ENCODE data around the gene CPHXL2.

CPHXL2 gene

GRCh38 chr16:75640598-75640997 lies 36.2 kb downstream of the CPHXL2 start:
- DNase-seq (ENCODE audit: low spot score): no peak

GRCh38 chr16:75635036-75635435 lies 41.8 kb downstream of the CPHXL2 start:
- no peak for DNase-seq (ENCODE audit: low spot score)

GRCh38 chr16:75632857-75633256 lies 44.0 kb downstream of the CPHXL2 start:
- DNase-seq (ENCODE audit: low spot score): no peak

DNA sequence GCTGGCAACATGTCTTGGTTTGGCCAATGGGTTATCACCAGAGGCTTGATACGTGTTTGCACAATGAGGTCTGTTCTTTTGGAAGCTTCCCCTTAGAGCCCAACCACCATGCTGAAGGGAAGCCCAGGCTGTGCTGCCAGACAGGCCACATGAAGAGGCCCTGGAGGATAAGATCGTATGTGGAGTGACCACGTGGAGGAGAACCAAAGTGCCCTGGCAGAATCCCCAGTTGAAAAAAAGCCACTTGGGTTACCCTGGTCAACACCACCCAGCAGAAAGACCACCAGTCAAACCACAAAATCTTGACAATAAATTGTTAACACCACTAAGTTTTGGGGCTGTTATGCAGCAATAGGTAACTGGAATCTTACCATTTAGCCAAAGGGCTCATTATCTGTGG lies 46.8 kb downstream of the CPHXL2 start:
- DNase-seq (ENCODE audit: low spot score): no peak

DNA sequence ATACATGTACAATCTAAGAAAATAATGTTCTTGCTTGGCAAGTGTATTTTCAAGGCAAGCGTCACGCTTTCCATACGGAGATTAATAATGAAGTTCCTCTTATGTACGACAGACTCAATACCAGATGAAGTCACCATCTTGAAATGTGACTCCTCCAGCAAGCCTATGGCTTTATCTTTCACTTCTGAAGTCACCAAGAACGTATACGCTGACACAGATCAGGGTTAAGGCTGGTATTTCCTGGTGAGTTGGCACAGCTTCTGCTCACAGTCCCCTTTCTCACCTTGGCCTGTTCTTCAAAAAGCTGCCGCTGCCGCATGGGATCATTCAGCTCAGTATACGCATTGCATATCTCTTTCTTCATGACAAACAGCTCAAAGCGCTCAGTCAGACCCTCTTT lies 47.7 kb downstream of the CPHXL2 start:
- no peak for DNase-seq (ENCODE audit: low spot score)

DNA sequence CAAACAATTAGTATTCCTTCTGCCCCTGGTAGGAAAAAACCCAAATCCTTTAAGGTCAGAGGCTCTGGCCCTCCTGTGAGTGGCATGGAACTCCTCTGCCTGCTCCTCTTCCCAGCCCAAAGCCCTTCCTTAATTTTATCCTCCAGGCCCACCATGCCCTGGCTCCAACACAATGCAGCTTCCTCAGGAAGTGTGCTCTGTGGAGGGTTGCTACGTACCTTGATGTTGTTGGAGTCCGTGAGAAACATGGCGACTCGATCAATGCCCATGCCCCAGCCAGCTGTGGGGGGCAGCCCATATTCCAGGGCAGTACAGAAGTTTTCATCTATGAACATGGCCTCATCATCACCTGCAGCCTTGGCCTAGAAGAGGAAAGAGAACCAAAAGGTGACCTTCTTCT lies 48.5 kb downstream of the CPHXL2 start:
- no peak for DNase-seq (ENCODE audit: low spot score)

- DNase-seq (ENCODE audit: low spot score): no peak
Observed at GRCh38 chr16:75627851-75628250, 49.0 kb downstream of the CPHXL2 start.

GRCh38 chr16:75626806-75627205 lies 50.0 kb downstream of the CPHXL2 start:
- DNase-seq (ENCODE audit: low spot score): no peak

DNA sequence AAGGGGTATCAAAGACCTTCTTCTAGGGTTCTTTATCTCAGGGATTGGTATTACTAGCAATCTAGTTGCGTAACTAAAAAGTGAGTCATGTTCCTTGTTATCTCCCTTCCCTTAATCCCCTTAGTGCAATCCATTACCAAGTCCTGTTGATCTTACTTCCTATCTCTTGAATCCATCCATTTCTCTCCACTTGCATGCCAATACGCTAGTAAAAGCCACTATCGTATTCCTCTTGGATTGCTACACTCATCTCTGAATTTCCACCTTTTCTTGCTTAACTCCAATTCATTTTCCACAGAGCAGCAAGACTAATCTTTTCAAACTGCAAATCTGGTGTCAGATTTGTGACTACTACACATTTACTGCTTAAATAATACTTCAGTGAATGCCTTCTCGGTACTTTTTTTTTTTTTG lies 51.9 kb downstream of the CPHXL2 start:
- DNase-seq (ENCODE audit: low spot score): no peak

DNA sequence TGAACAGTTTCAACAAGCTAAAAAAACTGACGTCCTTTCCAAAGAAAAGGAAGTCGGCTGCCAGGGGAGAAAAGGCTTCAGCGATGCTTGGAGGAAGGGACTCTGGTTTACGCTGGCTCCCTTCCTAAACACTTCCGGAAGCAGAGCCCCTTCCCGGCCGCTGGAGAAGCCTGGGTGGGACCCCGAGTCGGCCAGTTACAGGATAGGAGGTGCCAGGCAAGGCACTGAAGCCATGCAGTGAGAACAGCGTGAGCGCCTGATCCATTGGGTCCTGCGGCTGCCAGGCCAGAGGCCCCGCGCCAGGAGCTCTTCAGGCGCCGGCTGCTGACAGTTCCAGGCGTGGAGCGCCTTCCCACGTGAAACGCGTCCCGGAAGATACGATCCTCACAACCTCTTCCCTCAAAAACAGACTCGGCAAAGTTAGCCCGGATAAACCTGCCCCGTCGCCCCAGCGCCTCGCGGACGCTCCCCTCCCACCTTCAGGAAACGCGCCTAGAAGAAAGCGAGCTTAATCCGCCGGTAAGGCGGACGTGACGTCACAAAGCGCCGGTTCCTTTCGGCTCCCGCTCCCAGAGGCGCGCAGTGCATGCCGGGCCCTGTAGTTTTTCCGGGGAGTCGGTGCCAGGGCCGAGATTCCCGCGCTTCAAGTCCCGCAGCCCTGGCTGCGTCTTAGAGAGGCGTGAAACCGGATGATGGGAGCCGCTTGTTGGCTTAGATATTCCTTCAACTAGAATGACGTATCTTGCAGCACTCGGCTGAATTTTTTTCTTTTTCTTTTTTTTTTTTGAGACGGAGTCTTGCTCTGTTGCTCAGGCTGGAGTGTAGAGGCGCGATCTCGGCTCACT lies 53.8 kb downstream of the CPHXL2 start, which contains the start of gene ADAT1:
TSS of gene ADAT1 (minus strand) at position 521 of the 845 bp plus-strand sequence. CDS start 2,482 bp downstream, outside the sequence.
- DNase-seq (ENCODE audit: low spot score): peak; percentile 98

DNA sequence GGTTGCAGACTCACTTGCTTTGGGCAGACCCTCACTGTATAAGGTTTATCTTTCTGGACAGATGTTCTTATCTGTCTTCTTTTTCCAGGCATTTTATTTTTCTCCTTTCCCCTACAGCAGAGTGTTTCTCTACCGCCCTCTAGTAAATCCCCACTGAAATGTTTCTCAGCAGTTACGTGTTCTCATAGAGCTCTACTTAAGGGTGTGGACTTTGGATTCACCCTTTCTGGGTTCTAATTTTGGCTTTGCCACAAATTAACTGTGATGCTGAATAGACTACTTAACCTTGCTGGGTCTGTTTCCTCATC lies 55.7 kb downstream of the CPHXL2 start:
- no peak for DNase-seq (ENCODE audit: low spot score)

DNA sequence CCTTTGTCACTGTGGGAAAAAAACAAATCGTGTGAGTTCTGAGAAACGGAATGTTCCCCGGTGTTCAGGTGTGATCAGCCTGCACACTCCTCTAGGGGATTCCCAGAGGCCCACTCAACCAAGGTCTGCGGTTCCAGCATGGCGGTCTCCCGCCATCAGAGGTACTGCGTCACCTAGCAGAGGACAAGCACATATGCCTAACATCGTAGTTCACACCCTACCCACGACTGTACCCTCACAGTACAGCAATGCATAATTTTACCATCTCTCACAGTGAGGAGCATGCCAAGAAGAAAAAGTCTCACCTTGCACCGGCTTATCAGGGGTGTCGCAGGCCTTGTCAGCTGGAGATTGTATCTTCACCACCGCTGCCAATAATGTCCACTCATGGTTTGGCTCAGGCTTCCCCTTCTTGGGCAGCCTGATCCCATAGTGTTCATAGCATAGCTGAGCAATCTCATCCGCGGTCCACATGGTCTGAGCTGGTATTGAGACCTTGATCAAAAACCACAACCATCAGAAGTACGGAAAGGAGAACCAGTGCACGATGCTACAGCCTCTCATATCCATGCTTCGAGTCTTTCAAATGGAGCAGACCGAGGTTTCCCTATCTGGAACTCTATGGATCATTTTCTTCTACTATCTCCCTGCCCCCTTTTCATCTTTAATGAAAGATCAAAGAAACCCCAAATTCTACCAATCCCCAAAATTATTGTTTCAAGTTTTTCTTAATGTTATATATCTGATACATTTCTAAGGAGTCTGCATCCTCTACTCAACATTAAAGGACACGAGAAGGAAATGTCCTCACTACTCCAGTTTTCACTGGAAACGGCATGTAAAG lies 56.3 kb downstream of the CPHXL2 start:
- DNase-seq (ENCODE audit: low spot score): no peak

GRCh38 chr16:75618780-75619179 lies 58.0 kb downstream of the CPHXL2 start:
- no peak for DNase-seq (ENCODE audit: low spot score)

GRCh38 chr16:75617121-75617520 lies 59.7 kb downstream of the CPHXL2 start:
- no peak for DNase-seq (ENCODE audit: low spot score)

DNA sequence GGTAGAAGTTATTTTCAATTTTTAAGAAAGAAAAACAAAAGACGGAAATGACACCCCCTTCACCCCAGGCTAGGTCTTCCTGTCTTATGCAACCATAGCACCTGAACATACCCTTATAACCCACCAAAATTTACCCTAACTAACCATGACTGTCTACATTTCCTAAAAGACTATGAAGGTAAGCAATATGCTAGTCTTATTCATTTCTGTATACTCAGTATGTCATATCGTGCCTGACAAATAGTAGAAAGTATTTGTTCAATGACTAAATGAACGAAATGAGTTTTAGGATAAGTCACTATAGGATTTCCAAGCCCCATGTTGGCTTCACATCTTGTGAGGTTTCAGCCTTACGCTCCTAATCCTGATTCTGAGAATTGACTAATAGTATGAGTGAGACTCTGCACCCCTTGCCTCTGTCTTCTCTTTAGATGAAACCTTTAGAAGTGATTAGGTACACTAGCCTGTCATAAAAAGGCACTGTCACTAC lies 60.2 kb downstream of the CPHXL2 start:
- no peak for DNase-seq (ENCODE audit: low spot score)

DNA sequence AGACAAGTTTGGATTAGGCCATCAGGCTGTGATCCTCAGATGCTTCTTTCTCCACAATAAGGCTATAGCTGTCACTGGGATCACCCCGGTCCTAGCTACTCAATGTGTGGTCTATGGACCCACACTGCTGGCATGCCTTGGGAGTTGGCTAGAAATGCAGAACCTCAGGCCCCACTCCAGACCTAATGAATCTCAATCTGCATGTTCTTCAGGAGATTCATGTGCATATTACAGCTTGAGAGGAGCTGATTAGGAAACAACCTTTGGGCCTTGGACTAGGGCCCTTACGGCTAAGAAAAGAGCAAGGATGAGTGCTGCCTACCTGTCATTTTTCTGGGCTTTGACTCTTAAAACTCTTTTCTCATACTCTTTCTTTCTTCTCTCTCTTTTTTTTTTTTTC lies 61.2 kb downstream of the CPHXL2 start:
- DNase-seq (ENCODE audit: low spot score): no peak

GRCh38 chr16:75614066-75614897 lies 62.5 kb downstream of the CPHXL2 start:
- DNase-seq (ENCODE audit: low spot score): no peak

All from ecto neural progenitor cell (in vitro differentiated cells).